WTC11 (cell line): ENCODE results near the gene TMEM151B. TPM values are rescaled to one million over a fixed set of nuclear protein-coding genes. Genes with fewer than 3 reads are reported as not detected.

Experiments used
- ATAC-seq: fragments of 200-7000 bp; cut with Tn5 transposase; 2 replicates; pipeline ENCODE4 v1.10.0; 2021; ENCODE audit warnings: mild to moderate bottlenecking, moderate library complexity
- CTCF ChIA-PET: fragments of 300-600 bp; sonication (Branson Sonifier 250); formaldehyde crosslinking; loops from one replicate; lab custom pipeline; 2021; ENCODE audit warnings: antibody characterized with exemption; lab: Charles Lee
- POLR2A ChIA-PET: fragments of 350-600 bp; sonication (Branson Sonifier 250); formaldehyde crosslinking; loops from one replicate; lab custom pipeline; 2021; ENCODE audit warnings: antibody characterized with exemption; lab: Charles Lee
- DNase-seq: peaks from one replicate; pipeline ENCODE4 v3.0.0; 2021; ENCODE audit warnings: low spot score
- H3K27ac Mint-ChIP-seq: 2 replicates; pipeline ENCODE4 v1.8.0; 2021; ENCODE audit warnings: mixed read lengths
- H3K27me3 Mint-ChIP-seq: 2 replicates; pipeline ENCODE4 v1.8.0; 2021; ENCODE audit warnings: low read depth, mild to moderate bottlenecking, moderate library complexity, mixed read lengths
- H3K36me3 Mint-ChIP-seq: 2 replicates; pipeline ENCODE4 v1.8.0; 2021; ENCODE audit warnings: mixed read lengths
- H3K4me1 Mint-ChIP-seq: 2 replicates; pipeline ENCODE4 v1.8.0; 2022; ENCODE audit warnings: mixed read lengths
- H3K4me3 Mint-ChIP-seq: 2 replicates; pipeline ENCODE4 v1.8.0; 2021; ENCODE audit warnings: mild to moderate bottlenecking, moderate library complexity, mixed read lengths
- H3K9me3 Mint-ChIP-seq: 2 replicates; pipeline ENCODE4 v1.8.0; 2021; ENCODE audit warnings: mixed read lengths
- ELF4 ChIP-seq: sonication (generic); formaldehyde crosslinking; IDR thresholded peaks from 2 replicates; pipeline ENCODE4 v1.8.1; 2022; ENCODE audit warnings: low read depth, mild to moderate bottlenecking, moderate library complexity, missing genetic modification reagents
- ETV6 ChIP-seq: sonication (generic); formaldehyde crosslinking; IDR thresholded peaks from 2 replicates; pipeline ENCODE4 v1.8.1; 2022; ENCODE audit warnings: mild to moderate bottlenecking, missing genetic modification reagents
- FOXP1 ChIP-seq: sonication (generic); formaldehyde crosslinking; IDR thresholded peaks from 2 replicates; pipeline ENCODE4 v1.8.0; 2022; ENCODE audit warnings: missing genetic modification reagents, mild to moderate bottlenecking, moderate library complexity, borderline replicate concordance
- GABPB1 ChIP-seq: sonication (generic); formaldehyde crosslinking; IDR thresholded peaks from 2 replicates; pipeline ENCODE4 v1.8.1; 2023; ENCODE audit warnings: mild to moderate bottlenecking, missing genetic modification reagents
- KAT7 ChIP-seq: sonication (generic); formaldehyde crosslinking; IDR thresholded peaks from 2 replicates; pipeline ENCODE4 v1.8.1; 2023; ENCODE audit warnings: missing genetic modification reagents, mild to moderate bottlenecking, borderline replicate concordance
- OVOL2 ChIP-seq: fragments of 250-450 bp; sonication (Bioruptor Pico); IDR thresholded peaks from 2 replicates; pipeline ENCODE4 v1.9.0; 2021; ENCODE audit warnings: mild to moderate bottlenecking, borderline replicate concordance
- SOX15 ChIP-seq: fragments of 250-450 bp; sonication (Bioruptor Pico); IDR thresholded peaks from 2 replicates; pipeline ENCODE4 v1.9.0; 2021; ENCODE audit warnings: mild to moderate bottlenecking
- TCF7 ChIP-seq: sonication (generic); formaldehyde crosslinking; IDR thresholded peaks from 2 replicates; pipeline ENCODE4 v1.8.0; 2022; ENCODE audit warnings: mild to moderate bottlenecking, low read depth, missing genetic modification reagents, moderate library complexity
- total RNA-seq: library from RNA; stranded (reverse); gene quantifications from 3 replicates; pipeline ENCODE4 v1.2.3, GENCODE V29; 2021
- TF ChIP-seq, protein P1 (sequence below): fragments of 200-600 bp; IDR thresholded peaks from 2 replicates; pipeline ENCODE4 v1.8.0; 2022; ENCODE audit warnings: antibody characterized with exemption
- TF ChIP-seq, protein P2 (sequence below): fragments of 250-450 bp; sonication (Bioruptor Pico); conservative IDR thresholded peaks from 2 replicates; pipeline ENCODE4 v1.9.0; 2021; ENCODE audit warnings: mild to moderate bottlenecking
- TF ChIP-seq, protein P3 (sequence below): sonication (generic); formaldehyde crosslinking; IDR thresholded peaks from 2 replicates; pipeline ENCODE4 v1.8.0; 2022; ENCODE audit warnings: mild to moderate bottlenecking, missing genetic modification reagents
- TF ChIP-seq, protein P4 (sequence below): sonication (generic); formaldehyde crosslinking; IDR thresholded peaks from 2 replicates; pipeline ENCODE4 v1.8.1; 2023; ENCODE audit warnings: mild to moderate bottlenecking, missing genetic modification reagents, moderate library complexity
- TF ChIP-seq, protein P5 (sequence below): fragments of 250-450 bp; sonication (Bioruptor Pico); IDR thresholded peaks from 2 replicates; pipeline ENCODE4 v1.8.0; 2021; ENCODE audit warnings: mild to moderate bottlenecking
- TF ChIP-seq, protein P6 (sequence below): fragments of 250-450 bp; sonication (Bioruptor Pico); IDR thresholded peaks from 2 replicates; pipeline ENCODE4 v1.9.0; 2021; ENCODE audit warnings: mild to moderate bottlenecking
- TF ChIP-seq, protein P7 (sequence below): sonication (generic); formaldehyde crosslinking; IDR thresholded peaks from 2 replicates; pipeline ENCODE4 v1.8.0; 2023; ENCODE audit warnings: missing genetic modification reagents, mild to moderate bottlenecking, borderline replicate concordance
- TF ChIP-seq, protein P8 (sequence below): sonication (generic); formaldehyde crosslinking; IDR thresholded peaks from 2 replicates; pipeline ENCODE4 v1.8.1; 2023; ENCODE audit warnings: mild to moderate bottlenecking, missing genetic modification reagents

Gene TMEM151B
- total RNA-seq, 1 experiment from 2014 or later, result 5.5 TPM

DNA sequence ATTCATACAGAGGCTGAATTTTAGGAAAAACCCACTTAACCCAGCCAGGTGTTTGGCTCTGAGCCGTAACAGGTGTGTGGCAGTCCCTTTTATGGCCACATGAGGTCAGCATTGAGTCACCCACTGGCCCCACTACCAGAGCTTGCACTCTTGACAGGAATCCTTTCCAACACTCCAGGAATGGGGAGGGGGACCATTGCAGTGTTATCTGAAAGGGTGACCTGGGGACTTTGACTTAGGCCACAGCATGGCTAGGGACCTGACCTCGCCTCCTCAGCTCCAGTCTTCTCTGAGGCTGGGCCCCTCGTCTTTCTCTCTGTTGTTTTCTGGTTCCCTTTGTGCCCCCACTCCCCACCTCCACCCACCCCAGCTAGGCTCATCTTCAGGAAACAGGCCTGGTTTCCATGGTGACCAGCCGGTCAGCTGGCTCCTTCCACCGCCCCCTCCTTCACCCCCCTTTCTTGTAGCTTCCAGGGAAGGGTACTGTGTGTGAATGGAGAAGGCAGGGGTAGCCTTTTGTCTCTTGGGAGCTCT is 2.1 kb upstream of the TMEM151B start:
- H3K27ac Mint-ChIP-seq, result no peak overlapping the region
- DNase-seq (peak; percentile 86), ATAC-seq (peak; percentile 34)
- H3K4me3 Mint-ChIP-seq, result 0 out of 2 replicates have a peak overlapping the region, but pooled peaks have one; percentile 3
- peaks cover 48% of the 10 kb centered on the region for H3K4me1 Mint-ChIP-seq
- CTCF ChIA-PET, result interaction anchor here (0.6 to 6.3 kb wide), 35 partner anchors 10 to 1176 kb away, joined by 3 to 109 read pairs (median 4); partner anchors contain the start of genes AARS2, HSP90AB1, MRPL14 and SLC29A1
- H3K9me3 Mint-ChIP-seq, result no peaks in the 10 kb centered on the region
- POLR2A ChIA-PET, result interaction anchor here (1.3 to 1.6 kb wide), 3 partner anchors 11 to 22 kb away, joined by 3 to 5 read pairs (median 5); partner anchors contain the start of gene HSP90AB1
- H3K27me3 Mint-ChIP-seq, result peaks cover 31% of the 10 kb centered on the region
- no peaks in the 10 kb centered on the region for H3K36me3 Mint-ChIP-seq
- TF ChIP-seq GABPB1, result peak; percentile 36; the same call in 1 of the 2 replicates
- TF ChIP-seq, protein P1, sequence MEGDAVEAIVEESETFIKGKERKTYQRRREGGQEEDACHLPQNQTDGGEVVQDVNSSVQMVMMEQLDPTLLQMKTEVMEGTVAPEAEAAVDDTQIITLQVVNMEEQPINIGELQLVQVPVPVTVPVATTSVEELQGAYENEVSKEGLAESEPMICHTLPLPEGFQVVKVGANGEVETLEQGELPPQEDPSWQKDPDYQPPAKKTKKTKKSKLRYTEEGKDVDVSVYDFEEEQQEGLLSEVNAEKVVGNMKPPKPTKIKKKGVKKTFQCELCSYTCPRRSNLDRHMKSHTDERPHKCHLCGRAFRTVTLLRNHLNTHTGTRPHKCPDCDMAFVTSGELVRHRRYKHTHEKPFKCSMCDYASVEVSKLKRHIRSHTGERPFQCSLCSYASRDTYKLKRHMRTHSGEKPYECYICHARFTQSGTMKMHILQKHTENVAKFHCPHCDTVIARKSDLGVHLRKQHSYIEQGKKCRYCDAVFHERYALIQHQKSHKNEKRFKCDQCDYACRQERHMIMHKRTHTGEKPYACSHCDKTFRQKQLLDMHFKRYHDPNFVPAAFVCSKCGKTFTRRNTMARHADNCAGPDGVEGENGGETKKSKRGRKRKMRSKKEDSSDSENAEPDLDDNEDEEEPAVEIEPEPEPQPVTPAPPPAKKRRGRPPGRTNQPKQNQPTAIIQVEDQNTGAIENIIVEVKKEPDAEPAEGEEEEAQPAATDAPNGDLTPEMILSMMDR, result peak; percentile 89
- TF ChIP-seq SOX15 (CRISPR knock-in tag), result no peak
- no peak for TF ChIP-seq TCF7 (CRISPR knock-in tag)
- TF ChIP-seq, protein P2, sequence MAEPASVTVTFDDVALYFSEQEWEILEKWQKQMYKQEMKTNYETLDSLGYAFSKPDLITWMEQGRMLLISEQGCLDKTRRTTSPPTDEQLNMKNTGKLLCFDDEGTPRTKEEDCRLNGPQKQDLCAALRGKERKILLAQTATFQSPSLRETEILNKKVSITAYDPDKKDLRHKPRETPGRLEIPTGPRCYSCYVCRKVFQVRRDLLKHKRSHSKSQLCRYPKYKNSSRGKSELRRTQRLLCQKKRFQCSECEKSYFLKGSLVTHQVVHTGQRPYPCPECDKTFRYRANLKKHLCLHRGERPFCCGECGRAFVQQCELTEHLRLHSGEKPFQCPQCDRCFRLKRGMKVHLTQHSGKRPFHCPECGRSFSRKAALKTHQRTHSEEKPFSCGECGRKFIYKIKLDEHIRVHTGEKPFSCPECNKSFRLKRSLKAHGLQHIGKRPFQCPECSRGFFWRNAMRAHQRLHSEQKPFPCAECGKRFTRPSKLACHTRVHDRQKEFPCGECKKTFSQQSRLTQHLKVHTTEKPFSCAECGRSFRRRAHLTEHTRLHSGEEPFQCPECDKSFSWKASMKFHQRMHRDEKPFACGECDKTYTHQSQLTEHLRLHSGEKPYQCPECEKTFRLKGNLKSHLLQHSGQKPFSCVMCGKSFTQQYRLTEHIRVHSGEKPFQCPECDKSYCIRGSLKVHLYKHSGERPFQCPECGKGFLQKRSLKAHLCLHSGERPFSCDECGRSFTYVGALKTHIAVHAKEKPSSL (CRISPR knock-in tag), result no peak
- TF ChIP-seq ETV6 (CRISPR knock-in tag), result no peak
- no peak for TF ChIP-seq FOXP1 (CRISPR knock-in tag)

DNA sequence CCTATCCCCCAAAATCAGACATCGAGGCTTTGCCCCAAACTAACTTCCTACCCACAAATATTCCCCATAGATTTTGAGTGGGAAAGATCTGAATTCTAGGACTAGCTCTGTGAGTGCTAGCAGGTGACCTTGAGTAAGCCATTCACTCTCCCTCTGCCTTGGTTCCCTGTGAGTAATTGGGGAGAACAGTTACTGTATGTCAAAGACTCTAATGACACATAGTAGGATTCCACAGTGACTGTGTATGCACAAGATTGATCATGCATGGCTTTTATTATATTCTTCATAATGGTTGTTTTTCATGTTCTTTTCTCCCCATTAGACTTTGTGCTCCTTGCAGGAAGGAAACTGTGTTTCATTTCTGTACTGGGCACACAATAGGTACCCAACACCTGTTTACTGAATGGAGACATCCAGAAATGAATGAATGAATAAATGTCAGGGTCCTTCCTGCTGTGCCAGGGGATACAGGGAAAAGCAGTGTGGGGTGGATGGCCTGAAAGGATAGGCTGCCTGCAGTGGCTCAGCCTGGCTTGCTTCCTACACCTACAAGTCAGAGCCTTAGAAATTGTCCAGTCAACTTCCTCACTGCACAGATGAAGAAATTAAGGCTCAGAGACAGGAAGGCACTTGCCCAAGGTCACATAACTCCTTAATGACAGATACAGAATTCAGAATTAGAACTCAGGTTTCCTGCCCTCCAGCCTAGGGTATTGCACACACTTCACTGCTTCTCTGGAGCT is 901 bp upstream of the TMEM151B start:
- Mint-ChIP-seq H3K27ac (no peak overlapping the region), H3K36me3 (no peaks in the 10 kb centered on the region), H3K27me3 (peaks cover 33% of the 10 kb centered on the region), H3K4me1 (peaks cover 38% of the 10 kb centered on the region), H3K4me3 (peak overlapping the region; percentile 72), H3K9me3 (no peaks in the 10 kb centered on the region)
- ChIA-PET CTCF (interaction anchor here (1.1 to 6.3 kb wide), 10 partner anchors 13 to 173 kb away, joined by 3 to 109 read pairs (median 8); partner anchors contain the start of genes AARS2, CDC5L, MRPL14 and SLC35B2), POLR2A (interaction anchor here (1.2 to 1.6 kb wide), 3 partner anchors 23 to 73 kb away, joined by 3 to 5 read pairs (median 3); partner anchors contain the start of genes HSP90AB1 and SPATS1)
- DNase-seq (no peak), ATAC-seq (no peak)
- TF ChIP-seq, protein P3, sequence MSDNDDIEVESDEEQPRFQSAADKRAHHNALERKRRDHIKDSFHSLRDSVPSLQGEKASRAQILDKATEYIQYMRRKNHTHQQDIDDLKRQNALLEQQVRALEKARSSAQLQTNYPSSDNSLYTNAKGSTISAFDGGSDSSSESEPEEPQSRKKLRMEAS (CRISPR knock-in tag), result no peak
- TF ChIP-seq, protein P4, sequence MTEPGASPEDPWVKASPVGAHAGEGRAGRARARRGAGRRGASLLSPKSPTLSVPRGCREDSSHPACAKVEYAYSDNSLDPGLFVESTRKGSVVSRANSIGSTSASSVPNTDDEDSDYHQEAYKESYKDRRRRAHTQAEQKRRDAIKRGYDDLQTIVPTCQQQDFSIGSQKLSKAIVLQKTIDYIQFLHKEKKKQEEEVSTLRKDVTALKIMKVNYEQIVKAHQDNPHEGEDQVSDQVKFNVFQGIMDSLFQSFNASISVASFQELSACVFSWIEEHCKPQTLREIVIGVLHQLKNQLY (CRISPR knock-in tag), result no peak
- TF ChIP-seq, protein P5, sequence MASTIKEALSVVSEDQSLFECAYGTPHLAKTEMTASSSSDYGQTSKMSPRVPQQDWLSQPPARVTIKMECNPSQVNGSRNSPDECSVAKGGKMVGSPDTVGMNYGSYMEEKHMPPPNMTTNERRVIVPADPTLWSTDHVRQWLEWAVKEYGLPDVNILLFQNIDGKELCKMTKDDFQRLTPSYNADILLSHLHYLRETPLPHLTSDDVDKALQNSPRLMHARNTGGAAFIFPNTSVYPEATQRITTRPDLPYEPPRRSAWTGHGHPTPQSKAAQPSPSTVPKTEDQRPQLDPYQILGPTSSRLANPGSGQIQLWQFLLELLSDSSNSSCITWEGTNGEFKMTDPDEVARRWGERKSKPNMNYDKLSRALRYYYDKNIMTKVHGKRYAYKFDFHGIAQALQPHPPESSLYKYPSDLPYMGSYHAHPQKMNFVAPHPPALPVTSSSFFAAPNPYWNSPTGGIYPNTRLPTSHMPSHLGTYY (CRISPR knock-in tag), result no peak
- TF ChIP-seq ELF4 (CRISPR knock-in tag) (no peak), OVOL2 (CRISPR knock-in tag) (no peak), KAT7 (CRISPR knock-in tag) (no peak)
- TF ChIP-seq, protein P6, sequence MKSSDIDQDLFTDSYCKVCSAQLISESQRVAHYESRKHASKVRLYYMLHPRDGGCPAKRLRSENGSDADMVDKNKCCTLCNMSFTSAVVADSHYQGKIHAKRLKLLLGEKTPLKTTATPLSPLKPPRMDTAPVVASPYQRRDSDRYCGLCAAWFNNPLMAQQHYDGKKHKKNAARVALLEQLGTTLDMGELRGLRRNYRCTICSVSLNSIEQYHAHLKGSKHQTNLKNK (CRISPR knock-in tag), result no peak
- TF ChIP-seq, protein P7, sequence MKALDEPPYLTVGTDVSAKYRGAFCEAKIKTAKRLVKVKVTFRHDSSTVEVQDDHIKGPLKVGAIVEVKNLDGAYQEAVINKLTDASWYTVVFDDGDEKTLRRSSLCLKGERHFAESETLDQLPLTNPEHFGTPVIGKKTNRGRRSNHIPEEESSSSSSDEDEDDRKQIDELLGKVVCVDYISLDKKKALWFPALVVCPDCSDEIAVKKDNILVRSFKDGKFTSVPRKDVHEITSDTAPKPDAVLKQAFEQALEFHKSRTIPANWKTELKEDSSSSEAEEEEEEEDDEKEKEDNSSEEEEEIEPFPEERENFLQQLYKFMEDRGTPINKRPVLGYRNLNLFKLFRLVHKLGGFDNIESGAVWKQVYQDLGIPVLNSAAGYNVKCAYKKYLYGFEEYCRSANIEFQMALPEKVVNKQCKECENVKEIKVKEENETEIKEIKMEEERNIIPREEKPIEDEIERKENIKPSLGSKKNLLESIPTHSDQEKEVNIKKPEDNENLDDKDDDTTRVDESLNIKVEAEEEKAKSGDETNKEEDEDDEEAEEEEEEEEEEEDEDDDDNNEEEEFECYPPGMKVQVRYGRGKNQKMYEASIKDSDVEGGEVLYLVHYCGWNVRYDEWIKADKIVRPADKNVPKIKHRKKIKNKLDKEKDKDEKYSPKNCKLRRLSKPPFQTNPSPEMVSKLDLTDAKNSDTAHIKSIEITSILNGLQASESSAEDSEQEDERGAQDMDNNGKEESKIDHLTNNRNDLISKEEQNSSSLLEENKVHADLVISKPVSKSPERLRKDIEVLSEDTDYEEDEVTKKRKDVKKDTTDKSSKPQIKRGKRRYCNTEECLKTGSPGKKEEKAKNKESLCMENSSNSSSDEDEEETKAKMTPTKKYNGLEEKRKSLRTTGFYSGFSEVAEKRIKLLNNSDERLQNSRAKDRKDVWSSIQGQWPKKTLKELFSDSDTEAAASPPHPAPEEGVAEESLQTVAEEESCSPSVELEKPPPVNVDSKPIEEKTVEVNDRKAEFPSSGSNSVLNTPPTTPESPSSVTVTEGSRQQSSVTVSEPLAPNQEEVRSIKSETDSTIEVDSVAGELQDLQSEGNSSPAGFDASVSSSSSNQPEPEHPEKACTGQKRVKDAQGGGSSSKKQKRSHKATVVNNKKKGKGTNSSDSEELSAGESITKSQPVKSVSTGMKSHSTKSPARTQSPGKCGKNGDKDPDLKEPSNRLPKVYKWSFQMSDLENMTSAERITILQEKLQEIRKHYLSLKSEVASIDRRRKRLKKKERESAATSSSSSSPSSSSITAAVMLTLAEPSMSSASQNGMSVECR (CRISPR knock-in tag), result no peak; the same call in 1 of the 2 replicates
- TF ChIP-seq, protein P2 (CRISPR knock-in tag), result no peak
- TF ChIP-seq, protein P8, sequence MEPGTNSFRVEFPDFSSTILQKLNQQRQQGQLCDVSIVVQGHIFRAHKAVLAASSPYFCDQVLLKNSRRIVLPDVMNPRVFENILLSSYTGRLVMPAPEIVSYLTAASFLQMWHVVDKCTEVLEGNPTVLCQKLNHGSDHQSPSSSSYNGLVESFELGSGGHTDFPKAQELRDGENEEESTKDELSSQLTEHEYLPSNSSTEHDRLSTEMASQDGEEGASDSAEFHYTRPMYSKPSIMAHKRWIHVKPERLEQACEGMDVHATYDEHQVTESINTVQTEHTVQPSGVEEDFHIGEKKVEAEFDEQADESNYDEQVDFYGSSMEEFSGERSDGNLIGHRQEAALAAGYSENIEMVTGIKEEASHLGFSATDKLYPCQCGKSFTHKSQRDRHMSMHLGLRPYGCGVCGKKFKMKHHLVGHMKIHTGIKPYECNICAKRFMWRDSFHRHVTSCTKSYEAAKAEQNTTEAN (CRISPR knock-in tag), result no peak
